IMR-90 (cell line): ENCODE measurements around the gene LTBP1. TPM values are rescaled to one million over a fixed set of nuclear protein-coding genes. Genes with fewer than 3 reads are reported as not detected.

ENCODE experiments used
- ATAC-seq: fragments of 200-7000 bp; cut with Tn5 transposase; 2 replicates; pipeline ENCODE4 v1.9.1; 2020; ENCODE audit warnings: low read depth, mild to moderate bottlenecking, moderate library complexity
- BruUV-seq: library from RNA; stranded (reverse); fragments of 400-500 nt; replicated peaks from 2 replicates; lab custom pipeline; 2021; lab: Mats Ljungman, UMichigan
- CTCF ChIA-PET: fragments of 300-600 bp; formaldehyde crosslinking; extraction: SDS; loops from one replicate; lab custom pipeline; 2021; ENCODE audit warnings: antibody characterized with exemption; lab: Yijun Ruan, JAX
- POLR2A ChIA-PET: fragments of 300-600 bp; sonication (Branson Sonifier 250); formaldehyde crosslinking; loops from one replicate; lab custom pipeline; 2022; ENCODE audit warnings: antibody characterized with exemption; ENCODE audit not compliant: unreplicated experiment; lab: Charles Lee
- DNase-seq: peaks from one replicate; pipeline ENCODE4 v3.0.0; 2013
- H2AFZ ChIP-seq: replicated peaks from 2 replicates; pipeline ENCODE3; 2013; ENCODE audit warnings: low read length, mild to moderate bottlenecking; ENCODE audit not compliant: poor library complexity
- H2AK5ac ChIP-seq: 2 replicates; pipeline ENCODE4 v1.6.1; 2013; ENCODE audit warnings: low read depth, low read length, inconsistent platforms
- H2AK9ac ChIP-seq: replicated peaks from 2 replicates; pipeline ENCODE3; 2013; ENCODE audit warnings: mild to moderate bottlenecking, low read depth, low read length, moderate library complexity; ENCODE audit not compliant: poor library complexity
- H2BK120ac ChIP-seq: 2 replicates; pipeline ENCODE4 v1.6.1; 2013; ENCODE audit warnings: low read depth, low read length, inconsistent platforms
- H2BK15ac ChIP-seq: 3 replicates; pipeline ENCODE4 v1.6.1; 2013; ENCODE audit warnings: low read depth, low read length, inconsistent platforms
- H2BK20ac ChIP-seq: 2 replicates; pipeline ENCODE4 v1.6.1; 2013; ENCODE audit warnings: low read depth, mild to moderate bottlenecking, inconsistent platforms, low read length, moderate library complexity
- H2BK5ac ChIP-seq: 2 replicates; pipeline ENCODE4 v1.6.1; 2013; ENCODE audit warnings: mild to moderate bottlenecking, low read depth, low read length, inconsistent platforms; ENCODE audit not compliant: poor library complexity, severe bottlenecking
- H3K14ac ChIP-seq: replicated peaks from 2 replicates; pipeline ENCODE4 v1.6.1; 2013; ENCODE audit warnings: low read depth, low read length, inconsistent platforms
- H3K18ac ChIP-seq: 2 replicates; pipeline ENCODE4 v1.6.1; 2013; ENCODE audit warnings: low read depth, low read length, control low read depth
- H3K23ac ChIP-seq: 2 replicates; pipeline ENCODE4 v1.6.1; 2013; ENCODE audit warnings: low read depth, low read length, inconsistent platforms
- H3K27ac ChIP-seq: 2 replicates; pipeline ENCODE4 v1.5.1; 2013; ENCODE audit warnings: mild to moderate bottlenecking, control low read depth, low read length; ENCODE audit not compliant: insufficient read depth
- H3K27me3 ChIP-seq: 2 replicates; pipeline ENCODE4 v1.6.1; 2013; ENCODE audit warnings: low read length; ENCODE audit not compliant: control insufficient read depth, insufficient read depth
- H3K36me3 ChIP-seq: 2 replicates; pipeline ENCODE4 v1.6.1; 2013; ENCODE audit warnings: low read length, mixed read lengths; ENCODE audit not compliant: control insufficient read depth, insufficient read depth
- H3K4ac ChIP-seq: 2 replicates; pipeline ENCODE4 v1.6.1; 2013; ENCODE audit warnings: low read depth, low read length, inconsistent platforms
- H3K4me1 ChIP-seq: 2 replicates; pipeline ENCODE4 v1.6.1; 2013; ENCODE audit warnings: low read length, mixed read lengths; ENCODE audit not compliant: control insufficient read depth, insufficient read depth
- H3K4me2 ChIP-seq: 2 replicates; pipeline ENCODE4 v1.6.1; 2013; ENCODE audit warnings: low read depth, mild to moderate bottlenecking, control low read depth, low read length, moderate library complexity
- H3K4me3 ChIP-seq: 2 replicates; pipeline ENCODE4 v1.5.1; 2013; ENCODE audit warnings: low read depth, mild to moderate bottlenecking, control low read depth, low read length, moderate library complexity; ENCODE audit not compliant: insufficient read depth
- H3K56ac ChIP-seq: 2 replicates; pipeline ENCODE4 v1.6.1; 2013; ENCODE audit warnings: low read length, inconsistent platforms; ENCODE audit not compliant: insufficient read depth; ENCODE audit errors: extremely low read depth
- H3K79me1 ChIP-seq, 2 experiments: 2 replicates each; pipeline ENCODE4 v1.6.1; 2013; ENCODE audit warnings: low read length in 2 of 2, inconsistent platforms in 1 of 2, low read depth in 1 of 2
- H3K9ac ChIP-seq: 2 replicates; pipeline ENCODE4 v1.6.1; 2013; ENCODE audit warnings: low read depth, low read length, control low read depth
- H3K9me1 ChIP-seq: 2 replicates; pipeline ENCODE4 v1.6.1; 2013; ENCODE audit warnings: low read length, inconsistent platforms; ENCODE audit not compliant: insufficient read depth
- H3K9me3 ChIP-seq: 2 replicates; pipeline ENCODE4 v1.6.1; 2013; ENCODE audit warnings: low read length; ENCODE audit not compliant: control insufficient read depth, insufficient read depth
- H4K20me1 ChIP-seq: 2 replicates; pipeline ENCODE4 v1.6.1; 2013; ENCODE audit warnings: low read length, inconsistent platforms; ENCODE audit not compliant: insufficient read depth
- H4K5ac ChIP-seq: 2 replicates; pipeline ENCODE4 v1.6.1; 2013; ENCODE audit warnings: mild to moderate bottlenecking, low read depth, low read length, control low read depth
- H4K8ac ChIP-seq, 2 experiments: 2 replicates each; pipeline ENCODE4 v1.6.1; 2013; ENCODE audit warnings: low read depth in 2 of 2, low read length in 2 of 2, control low read depth in 1 of 2, inconsistent platforms in 1 of 2
- H4K91ac ChIP-seq: 2 replicates; pipeline ENCODE4 v1.6.1; 2013; ENCODE audit warnings: low read depth, low read length, inconsistent platforms; ENCODE audit not compliant: insufficient read depth
- BHLHE40 ChIP-seq: fragments of 150-350 bp; IDR thresholded peaks from 2 replicates; pipeline ENCODE4 v1.6.1; 2016; ENCODE audit warnings: mild to moderate bottlenecking, low read depth, low read length
- CEBPB ChIP-seq: IDR thresholded peaks from 2 replicates; pipeline ENCODE4 v1.6.1; 2012; ENCODE audit warnings: low read depth, low read length, improper control_type of control experiment
- CHD1 ChIP-seq: IDR thresholded peaks from 2 replicates; pipeline ENCODE4 v1.6.1; 2012; ENCODE audit warnings: low read depth, low read length, improper control_type of control experiment
- CTCF ChIP-seq: conservative IDR thresholded peaks from 2 replicates; pipeline ENCODE4 v1.5.1; 2012; ENCODE audit warnings: mild to moderate bottlenecking, low read depth, low read length, improper control_type of control experiment
- FOS ChIP-seq: fragments of 150-350 bp; IDR thresholded peaks from 2 replicates; pipeline ENCODE4 v1.6.1; 2016; ENCODE audit warnings: low read depth, low read length
- MAFK ChIP-seq: IDR thresholded peaks from 2 replicates; pipeline ENCODE4 v1.6.1; 2012; ENCODE audit warnings: low read depth, low read length, improper control_type of control experiment
- MXI1 ChIP-seq: IDR thresholded peaks from 2 replicates; pipeline ENCODE4 v1.6.1; 2012; ENCODE audit warnings: low read depth, mild to moderate bottlenecking, low read length, moderate library complexity, borderline replicate concordance
- NFE2L2 ChIP-seq: fragments of 150-350 bp; IDR thresholded peaks from 2 replicates; pipeline ENCODE4 v1.6.1; 2016; ENCODE audit warnings: low read depth, mild to moderate bottlenecking, low read length
- POLR2A ChIP-seq: IDR thresholded peaks from 2 replicates; pipeline ENCODE4 v1.6.1; 2012; ENCODE audit warnings: mild to moderate bottlenecking, low read depth, low read length
- RAD21 ChIP-seq: IDR thresholded peaks from 2 replicates; pipeline ENCODE4 v1.6.1; 2012; ENCODE audit warnings: low read length, improper control_type of control experiment
- RCOR1 ChIP-seq: IDR thresholded peaks from 2 replicates; pipeline ENCODE4 v1.6.1; 2012; ENCODE audit warnings: mild to moderate bottlenecking, low read length, improper control_type of control experiment; ENCODE audit not compliant: insufficient replicate concordance
- RFX5 ChIP-seq: IDR thresholded peaks from 2 replicates; pipeline ENCODE4 v1.8.0; 2012; ENCODE audit warnings: low read depth, mild to moderate bottlenecking, low read length, moderate library complexity
- SMC3 ChIP-seq: fragments of 150-350 bp; IDR thresholded peaks from 2 replicates; pipeline ENCODE4 v1.6.1; 2016; ENCODE audit warnings: low read depth, mild to moderate bottlenecking, antibody characterized with exemption, low read length, moderate library complexity
- USF2 ChIP-seq: fragments of 150-350 bp; IDR thresholded peaks from 2 replicates; pipeline ENCODE4 v1.6.1; 2017; ENCODE audit warnings: mild to moderate bottlenecking, antibody characterized with exemption, low read length, low read depth
- WGBS, 2 experiments: methylation state at CpG; one replicate each; pipeline versions ENCODE4 v1.1.5 to v1.1.7; 2013; ENCODE audit warnings: missing lambda C conversion rate in 2 of 2; ENCODE audit not compliant: insufficient read length in 1 of 2; ENCODE audit errors: extremely low coverage in 2 of 2; 5-methylcytosine and 5-hydroxymethylcytosine counted together
- dilution Hi-C: fragments of 300-500 bp; cut with HindIII; formaldehyde crosslinking; loops from one replicate; pipeline ENCODE4 v1.14.3; 2018; ENCODE audit warnings: low sequenced_read_pairs; ENCODE audit not compliant: unreplicated experiment
- in situ Hi-C: fragments of 300-500 bp; cut with MboI; formaldehyde crosslinking; loops from 3 replicates; pipeline ENCODE4 v1.14.3; 2019; ENCODE audit warnings: low sequenced_read_pairs, inconsistent platforms, mixed read lengths
- intact Hi-C: fragments of 100-400 bp; cut with micrococcal nuclease; formaldehyde crosslinking; loops from 2 replicates; pipeline ENCODE4 v1.10.0; 2022
- polyA plus RNA-seq, 3 experiments: library from polyadenylated mRNA; depleted of rRNA; stranded (reverse); fragments of >200 nt; gene quantifications; 2 replicates each; pipeline ENCODE4 v1.2.3, GENCODE V29; 2012; ENCODE audit warnings: low replicate concordance in 1 of 3
- total RNA-seq: library from RNA; depleted of rRNA; stranded (reverse); fragments of >200 nt; gene quantifications from 2 replicates; pipeline ENCODE4 v1.2.3, GENCODE V29; 2012

Gene LTBP1
- total and polyA plus RNA-seq, 2 of the 4 experiments (the other 2 are of a cell fraction): 235 to 326 TPM

- Histone ChIP-seq H3K27ac (no peak overlapping the region), H4K8ac (no peak overlapping the region), H3K27me3 (no peaks in the 10 kb centered on the region), H3K4ac (no peak overlapping the region), H3K36me3 (peaks cover 23% of the 10 kb centered on the region), H3K9ac (no peak overlapping the region), H3K9me1 (peaks cover 11% of the 10 kb centered on the region; the same call in 1 of the 2 replicates), H3K4me3 (no peak overlapping the region), H2BK20ac (no peak overlapping the region), H2BK15ac (no peak overlapping the region), H3K9me3 (no peaks in the 10 kb centered on the region), H3K56ac (no peak overlapping the region), H3K14ac (no peak overlapping the region), H3K79me1 (peaks cover 24 to 42% of the 10 kb centered on the region in 2 experiments), H3K18ac (no peak overlapping the region; the same call in 1 of the 2 replicates), H3K4me2 (no peak overlapping the region), H4K5ac (no peak overlapping the region), H2AK9ac (no peak overlapping the region), H3K4me1 (peaks cover 12% of the 10 kb centered on the region), H2AK5ac (no peak overlapping the region), H2BK120ac (no peak overlapping the region), H2AFZ (no peak overlapping the region), H4K91ac (no peak overlapping the region), H2BK5ac (no peak overlapping the region), H3K23ac (no peak overlapping the region), H4K20me1 (0 out of 2 replicates have a peak, but pooled peaks cover 5% of the 10 kb centered on the region)
- ATAC-seq (no peak), DNase-seq (no peak)
- in situ Hi-C loops (no loop called here), intact Hi-C loops (no loop called here), dilution Hi-C loops (no loop called here)
- WGBS, 2 experiments: no CpG with 5 or more reads among the region's 2 CpGs
- POLR2A ChIA-PET: no interaction called here
- no TSS peak for BruUV-seq
- no peak for TF ChIP-seq CEBPB
- no peak for TF ChIP-seq BHLHE40
- no peak for TF ChIP-seq SMC3
- no peak for TF ChIP-seq MXI1
- no peak for TF ChIP-seq NFE2L2
- TF ChIP-seq CTCF: no peak
- no peak for TF ChIP-seq MAFK
- no peak for TF ChIP-seq RAD21
- TF ChIP-seq RCOR1: no peak
- TF ChIP-seq POLR2A: no peak
- TF ChIP-seq RFX5: no peak
- TF ChIP-seq USF2: no peak
- no peak for TF ChIP-seq FOS
- TF ChIP-seq CHD1: no peak
- CTCF ChIA-PET: no interaction called here
Measured at GRCh38 chr2:33323957-33324356, 377.2 kb downstream of the LTBP1 start.
